Ovary (tissue), 3 donors: ENCODE measurements around the gene GCK.
"Not testable (repeated sequence)": the region's sequence is repeated elsewhere in the genome, so short reads cannot be mapped to it uniquely, and the experiment has no call there.

Source experiments
- CTCF ChIP-seq, 3 donors: fragments of 450-650 bp in 2 of 3; fragments of 200-600 bp in 1 of 3; IDR thresholded peaks; one replicate each; pipeline versions ENCODE4 v1.5.1 to v1.8.0; 2016 to 2022; ENCODE audit warnings: antibody characterized with exemption in 3 of 3, mild to moderate bottlenecking in 1 of 3
- EP300 ChIP-seq: sonication (generic); formaldehyde crosslinking; IDR thresholded peaks from one replicate; pipeline ENCODE4 v1.6.1; 2017; ENCODE audit warnings: antibody characterized with exemption
- POLR2A ChIP-seq: fragments of 450-650 bp; IDR thresholded peaks from one replicate; pipeline ENCODE4 v1.6.1; 2017; ENCODE audit warnings: antibody characterized with exemption, mild to moderate bottlenecking, moderate library complexity
- donor health status: DM: no; HTN: no; CAD: no.

- TF ChIP-seq EP300; CTCF (IDR thresholded peaks at IDR 0.05); POLR2A: not testable (repeated sequence)
Observed at GRCh38 chr7:44126574-44126973, 62.7 kb downstream of the GCK start.
